GM23248 (cell line): ENCODE measurements around the gene AGAP1. TPM values are rescaled to one million over a fixed set of nuclear protein-coding genes. Genes with fewer than 3 reads are reported as not detected.

ENCODE experiments used
- DNase-seq: peaks from one replicate; pipeline ENCODE4 v3.0.0-alpha.2; 2015
- H2AFZ ChIP-seq: fragments of 200-600 bp; sonication (generic); 2 replicates; pipeline ENCODE4 v1.6.1; 2016; ENCODE audit warnings: antibody characterized with exemption
- H3F3A ChIP-seq: fragments of 200-600 bp; sonication (generic); 2 replicates; pipeline ENCODE4 v1.6.1; 2016; ENCODE audit warnings: mild to moderate bottlenecking, antibody characterized with exemption, mixed run types; ENCODE audit not compliant: insufficient read depth
- H3K27ac ChIP-seq: fragments of 200-600 bp; sonication (generic); 2 replicates; pipeline ENCODE4 v1.5.1; 2016; ENCODE audit warnings: mild to moderate bottlenecking
- H3K27me3 ChIP-seq: fragments of 200-600 bp; sonication (generic); replicated peaks from 2 replicates; pipeline ENCODE4 v1.6.1; 2016; ENCODE audit warnings: mild to moderate bottlenecking; ENCODE audit not compliant: insufficient read depth
- H3K36me3 ChIP-seq: fragments of 200-600 bp; sonication (generic); 2 replicates; pipeline ENCODE4 v1.6.1; 2016; ENCODE audit warnings: low read depth, mild to moderate bottlenecking
- H3K4me1 ChIP-seq: fragments of 200-600 bp; sonication (generic); 2 replicates; pipeline ENCODE4 v1.6.1; 2016; ENCODE audit warnings: mild to moderate bottlenecking; ENCODE audit not compliant: insufficient read depth
- H3K4me2 ChIP-seq: fragments of 200-600 bp; sonication (generic); one replicate; pipeline ENCODE4 v1.6.1; 2016; ENCODE audit warnings: mild to moderate bottlenecking; ENCODE audit not compliant: unreplicated experiment
- H3K4me3 ChIP-seq: fragments of 200-600 bp; sonication (generic); 2 replicates; pipeline ENCODE4 v1.5.1; 2016; ENCODE audit warnings: mild to moderate bottlenecking
- H3K79me2 ChIP-seq: fragments of 200-600 bp; sonication (generic); 2 replicates; pipeline ENCODE4 v1.6.1; 2016; ENCODE audit warnings: mild to moderate bottlenecking; ENCODE audit not compliant: insufficient read depth
- H3K9ac ChIP-seq: fragments of 200-600 bp; sonication (generic); 2 replicates; pipeline ENCODE4 v1.6.1; 2016; ENCODE audit warnings: mild to moderate bottlenecking
- H3K9me2 ChIP-seq: fragments of 200-600 bp; sonication (generic); 2 replicates; pipeline ENCODE4 v1.6.1; 2016; ENCODE audit warnings: mixed run types, mild to moderate bottlenecking, moderate library complexity; ENCODE audit not compliant: insufficient read depth
- H3K9me3 ChIP-seq: fragments of 200-600 bp; sonication (generic); one replicate; pipeline ENCODE4 v1.6.1; 2017; ENCODE audit warnings: low read depth
- H4K20me1 ChIP-seq: fragments of 200-600 bp; sonication (generic); 2 replicates; pipeline ENCODE4 v1.6.0; 2016; ENCODE audit not compliant: insufficient read depth
- EZH2 ChIP-seq: fragments of 200-600 bp; sonication (generic); IDR thresholded peaks from 2 replicates; pipeline ENCODE4 v1.6.1; 2018; ENCODE audit warnings: antibody characterized with exemption, mild to moderate bottlenecking; ENCODE audit not compliant: insufficient read depth, poor library complexity, severe bottlenecking
- EZH2phosphoT487 ChIP-seq: fragments of 200-600 bp; sonication (generic); IDR thresholded peaks from 2 replicates; pipeline ENCODE4 v1.6.1; 2018; ENCODE audit warnings: antibody characterized with exemption, moderate library complexity, mild to moderate bottlenecking, low read depth; ENCODE audit not compliant: insufficient read depth
- WGBS, 2 experiments: methylation state at CpG; one replicate each; pipeline ENCODE4 v1.1.6; 2015 to 2017; ENCODE audit warnings: low lambda C conversion rate in 2 of 2, low coverage in 1 of 2; ENCODE audit errors: missing lambda C conversion rate in 2 of 2; 5-methylcytosine and 5-hydroxymethylcytosine counted together
- in situ Hi-C: fragments of 300-500 bp; cut with MboI; formaldehyde crosslinking; loops from 2 replicates; pipeline ENCODE4 v1.15.0; 2020
- polyA plus RNA-seq: library from polyadenylated mRNA; unstranded; fragments of >200 nt; fragmentation: Nextera tagmentation; extraction: Ambion mirVana; gene quantifications from 2 replicates; pipeline ENCODE4 v1.2.1, GENCODE V29; 2016
- total RNA-seq: library from RNA; depleted of rRNA; stranded (reverse); fragments of >200 nt; shearing (Covaris generic); gene quantifications from 2 replicates; pipeline ENCODE4 v1.2.3, GENCODE V29; 2014

The AGAP1 gene
- total and polyA plus RNA-seq, 2 experiments from 2014 or later: 2.2 to 9.9 TPM

GRCh38 chr2:235710933-235711332 is 217.1 kb downstream of the AGAP1 start:
- in situ Hi-C loops: no loop called here
- no peak overlapping the region for H3K4me3 ChIP-seq
- no peak for DNase-seq
- H3K79me2 ChIP-seq: peaks cover 26% of the 10 kb centered on the region
- no peak overlapping the region for H3K9ac ChIP-seq
- peaks cover 16% of the 10 kb centered on the region for H3K4me1 ChIP-seq
- no peaks in the 10 kb centered on the region for H3K36me3 ChIP-seq
- 0 out of 2 replicates have a peak, but pooled peaks cover 5% of the 10 kb centered on the region for H3F3A ChIP-seq
- no peaks in the 10 kb centered on the region for H3K9me3 ChIP-seq
- WGBS, 2 experiments: 94 to 95% methylated on average over 11 of the region's 11 CpGs
- H2AFZ ChIP-seq: no peak overlapping the region
- H4K20me1 ChIP-seq: 0 out of 2 replicates have a peak, but pooled peaks cover 3% of the 10 kb centered on the region
- H3K27me3 ChIP-seq: no peaks in the 10 kb centered on the region
- TF ChIP-seq EZH2phosphoT487: no peak
- no peak for TF ChIP-seq EZH2
- no peaks in the 10 kb centered on the region for H3K9me2 ChIP-seq
- H3K4me2 ChIP-seq: no peak overlapping the region
- H3K27ac ChIP-seq: no peak overlapping the region

- Histone ChIP-seq H3F3A (0 out of 2 replicates have a peak, but pooled peaks cover 5% of the 10 kb centered on the region), H3K79me2 (peaks cover 21% of the 10 kb centered on the region), H3K27me3 (no peaks in the 10 kb centered on the region), H2AFZ (no peak overlapping the region), H3K4me1 (peaks cover 16% of the 10 kb centered on the region), H3K9me2 (no peaks in the 10 kb centered on the region), H3K27ac (no peak overlapping the region), H3K4me3 (no peak overlapping the region), H3K36me3 (no peaks in the 10 kb centered on the region), H4K20me1 (0 out of 2 replicates have a peak, but pooled peaks cover 3% of the 10 kb centered on the region), H3K9ac (no peak overlapping the region), H3K9me3 (no peaks in the 10 kb centered on the region), H3K4me2 (no peak overlapping the region)
- TF ChIP-seq EZH2 (no peak), EZH2phosphoT487 (no peak)
- DNase-seq: no peak
- in situ Hi-C loops: no loop called here
- 93 to 94% methylated on average over 11 of the region's 11 CpGs for WGBS, 2 experiments
These were observed 217.7 kb downstream of the AGAP1 start for GRCh38 chr2:235711527-235711926.

GRCh38 chr2:235712176-235712575 is 218.3 kb downstream of the AGAP1 start:
- 0 out of 2 replicates have a peak, but pooled peaks cover 3% of the 10 kb centered on the region for H4K20me1 ChIP-seq
- no peak overlapping the region for H2AFZ ChIP-seq

GRCh38 chr2:235713189-235713588 is 219.3 kb downstream of the AGAP1 start:
- Histone ChIP-seq H3K9me2 (no peaks in the 10 kb centered on the region), H4K20me1 (0 out of 2 replicates have a peak, but pooled peaks cover 3% of the 10 kb centered on the region), H3K4me3 (no peak overlapping the region), H3K9ac (no peak overlapping the region), H3K4me1 (peaks cover 16% of the 10 kb centered on the region), H3K4me2 (no peak overlapping the region), H3K9me3 (no peaks in the 10 kb centered on the region), H3F3A (0 out of 2 replicates have a peak, but pooled peaks cover 5% of the 10 kb centered on the region), H3K79me2 (peaks cover 12% of the 10 kb centered on the region; the same call in 1 of the 2 replicates), H3K36me3 (no peaks in the 10 kb centered on the region), H2AFZ (no peak overlapping the region), H3K27me3 (no peaks in the 10 kb centered on the region), H3K27ac (no peak overlapping the region)
- TF ChIP-seq EZH2phosphoT487 (no peak), EZH2 (no peak)
- WGBS, 2 experiments: 43 to 50% methylated on average over 9 of the region's 9 CpGs
- DNase-seq: peak; percentile 58
- in situ Hi-C loops: no loop called here

More at GRCh38 chr2:235712176-235712575, 218.3 kb downstream of the AGAP1 start:
- Histone ChIP-seq H3K36me3 (no peaks in the 10 kb centered on the region), H3K27me3 (no peaks in the 10 kb centered on the region), H3K9ac (no peak overlapping the region), H3K4me3 (no peak overlapping the region), H3K79me2 (peaks cover 15% of the 10 kb centered on the region; the same call in 1 of the 2 replicates), H3K9me2 (no peaks in the 10 kb centered on the region), H3K27ac (no peak overlapping the region), H3K4me1 (peaks cover 16% of the 10 kb centered on the region), H3F3A (0 out of 2 replicates have a peak, but pooled peaks cover 5% of the 10 kb centered on the region), H3K4me2 (no peak overlapping the region), H3K9me3 (no peaks in the 10 kb centered on the region)
- in situ Hi-C loops: no loop called here
- TF ChIP-seq EZH2phosphoT487 (no peak), EZH2 (no peak)
- 75 to 88% methylated on average over 6 of the region's 6 CpGs for WGBS, 2 experiments
- DNase-seq: no peak

GRCh38 chr2:235715601-235716000 is 221.8 kb downstream of the AGAP1 start:
- no peaks in the 10 kb centered on the region for H3K9me3 ChIP-seq
- H3K9ac ChIP-seq: no peak overlapping the region
- no peaks in the 10 kb centered on the region for H3K4me1 ChIP-seq
- 83 to 84% methylated on average over 10 of the region's 10 CpGs for WGBS, 2 experiments
- no peak overlapping the region for H3K4me2 ChIP-seq
- no peaks in the 10 kb centered on the region for H3K9me2 ChIP-seq
- DNase-seq: no peak
- no peaks in the 10 kb centered on the region for H4K20me1 ChIP-seq
- H3K4me3 ChIP-seq: no peak overlapping the region
- no peak overlapping the region for H3K27ac ChIP-seq
- in situ Hi-C loops: no loop called here
- H3F3A ChIP-seq: no peaks in the 10 kb centered on the region
- H3K36me3 ChIP-seq: no peaks in the 10 kb centered on the region
- TF ChIP-seq EZH2: no peak
- TF ChIP-seq EZH2phosphoT487: no peak
- H2AFZ ChIP-seq: no peak overlapping the region
- no peaks in the 10 kb centered on the region for H3K27me3 ChIP-seq
- 0 out of 2 replicates have a peak, but pooled peaks cover 12% of the 10 kb centered on the region for H3K79me2 ChIP-seq
